KBM-7 (cell line): ENCODE data around the gene GCNT1.

Experiments
- DNase-seq: peaks from one replicate; pipeline ENCODE4 v3.0.0-alpha.2; 2015
- in situ Hi-C: fragments of 300-500 bp; cut with MboI; formaldehyde crosslinking; loops from 2 replicates; pipeline ENCODE4 v1.14.3; 2020; ENCODE audit warnings: low sequenced_read_pairs, low pct_unique_long_range_greater_than_20kb, mixed read lengths

The GCNT1 gene

DNA sequence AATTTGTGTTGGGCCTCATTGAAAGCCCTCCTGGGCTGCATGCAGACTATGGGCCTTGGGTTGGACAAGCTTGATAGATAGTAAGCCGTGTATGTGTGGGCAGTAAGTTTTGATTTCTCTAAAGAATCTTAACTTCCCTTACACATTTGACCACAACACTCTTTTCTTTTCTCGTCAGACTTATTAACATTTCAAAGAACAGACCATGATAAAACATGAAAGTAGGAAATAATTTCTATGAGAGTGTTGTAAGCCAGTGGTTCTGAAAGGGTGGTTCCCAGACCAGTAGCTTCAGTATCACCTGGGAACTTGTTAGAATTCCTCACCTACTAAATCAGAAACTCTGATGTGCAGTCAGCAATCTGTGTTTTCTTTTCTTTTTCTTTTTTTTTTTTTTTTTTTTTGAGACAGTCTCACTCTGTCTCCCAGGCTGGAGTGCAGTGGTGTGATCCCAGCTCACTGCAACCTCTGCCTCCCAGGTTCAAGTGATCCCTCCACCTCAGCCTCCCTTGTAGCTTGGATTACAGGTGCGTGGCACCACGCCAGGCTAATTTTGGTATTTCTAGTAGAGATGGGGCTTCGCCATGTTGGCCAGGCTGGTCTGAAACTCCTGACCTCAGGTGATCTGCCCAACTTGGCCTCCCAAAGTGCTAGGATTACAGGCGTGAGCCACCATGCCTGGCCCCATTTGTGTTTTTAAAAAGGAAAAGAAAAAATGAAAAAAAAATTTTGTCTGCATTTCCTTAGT, 20.0 kb upstream of the GCNT1 start:
- DNase-seq: no peak
- in situ Hi-C loops: no loop called here

DNA sequence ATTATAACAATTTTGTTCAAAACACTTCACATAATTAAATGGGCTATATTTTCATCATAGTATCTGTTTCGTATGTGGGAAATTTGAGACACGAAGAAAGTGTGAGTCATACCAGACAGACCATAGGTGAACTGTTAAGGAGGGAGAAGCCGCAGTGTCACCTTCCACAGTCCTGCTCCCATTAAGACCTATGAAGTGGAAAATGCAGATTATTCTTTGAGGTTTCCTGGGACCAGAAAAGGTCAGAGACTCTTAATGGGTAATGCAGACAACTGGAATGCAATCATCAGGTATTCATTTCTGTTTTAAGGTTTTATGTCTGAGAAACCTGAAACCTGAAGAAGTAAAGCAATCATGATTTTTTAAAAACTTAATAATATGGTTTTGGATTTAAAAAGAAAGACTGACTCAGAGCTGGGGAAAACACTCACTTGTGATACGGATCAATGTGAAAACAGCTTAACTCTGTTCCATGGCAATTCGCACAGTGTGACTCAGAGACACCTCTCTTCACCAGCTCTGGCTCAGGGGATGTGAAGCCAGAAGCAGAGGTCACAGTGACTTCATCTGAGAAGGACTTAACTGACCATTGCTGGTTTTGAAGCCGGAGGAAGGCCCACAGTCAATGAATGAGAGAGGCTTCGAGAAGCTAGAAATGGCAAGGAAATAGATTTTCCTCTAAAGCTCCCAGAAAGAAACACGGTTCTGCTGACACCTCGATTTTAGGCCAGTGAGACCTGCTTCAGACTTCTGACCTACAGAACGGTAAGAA, 17.2 kb upstream of the GCNT1 start:
- no peak for DNase-seq
- in situ Hi-C loops: loop anchor here (10.0 kb wide), 1 partner anchor 223 kb away; no protein-coding TSS in a partner anchor

DNA sequence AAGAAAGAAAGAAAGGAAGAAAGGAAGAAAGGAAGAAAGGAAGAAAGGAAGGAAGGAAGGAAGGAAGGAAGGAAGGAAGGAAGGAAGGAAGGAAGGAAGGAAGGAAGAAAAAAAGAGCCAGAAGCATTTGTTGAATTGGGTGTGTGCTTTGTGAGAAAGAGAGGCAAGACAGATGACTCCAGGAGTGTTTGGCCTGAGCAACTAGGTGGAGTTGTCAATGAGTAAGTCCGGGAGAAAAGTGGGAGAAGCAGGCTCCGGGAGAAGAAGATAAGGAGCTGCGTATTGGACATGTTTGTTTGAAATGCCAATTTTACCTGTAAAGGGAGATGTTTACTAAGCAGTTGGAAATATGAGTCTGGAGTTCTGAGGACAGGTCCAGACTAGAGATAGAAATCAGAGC, 15.1 kb upstream of the GCNT1 start:
- no peak for DNase-seq
- in situ Hi-C loops: loop anchor here (10.0 kb wide), 1 partner anchor 221 kb away; no protein-coding TSS in a partner anchor

DNA sequence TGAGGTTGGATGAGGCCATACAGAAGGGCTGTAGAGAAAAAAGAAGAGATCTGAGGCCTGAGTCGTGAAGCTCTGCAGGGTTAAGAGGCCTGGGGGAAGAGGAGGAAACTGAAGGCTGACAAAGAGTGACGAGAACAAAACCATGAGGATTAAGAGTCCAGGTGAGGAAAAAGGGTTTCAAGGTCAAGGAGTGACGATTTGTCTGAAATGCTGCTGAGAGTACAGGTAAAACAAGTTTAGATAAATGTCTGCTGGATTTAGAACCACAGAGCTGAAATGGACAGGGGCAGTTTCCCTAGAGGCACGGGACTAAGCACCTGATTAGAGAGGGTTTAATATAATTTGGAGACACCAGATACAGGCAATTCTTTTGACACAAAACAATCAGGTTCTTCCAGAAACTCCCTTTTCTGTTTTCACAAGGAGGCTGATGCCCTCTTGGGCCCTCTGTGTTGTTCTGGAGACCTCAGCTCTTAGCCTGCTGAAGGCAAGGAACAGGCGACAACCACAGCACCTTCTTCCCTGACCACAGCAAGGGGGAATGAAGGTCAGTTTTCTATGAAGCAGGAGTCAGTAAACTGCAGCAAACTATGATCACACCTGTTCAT, 14.6 kb upstream of the GCNT1 start:
- DNase-seq: no peak
- in situ Hi-C loops: loop anchor here (10.0 kb wide), 1 partner anchor 220 kb away; no protein-coding TSS in a partner anchor

DNA sequence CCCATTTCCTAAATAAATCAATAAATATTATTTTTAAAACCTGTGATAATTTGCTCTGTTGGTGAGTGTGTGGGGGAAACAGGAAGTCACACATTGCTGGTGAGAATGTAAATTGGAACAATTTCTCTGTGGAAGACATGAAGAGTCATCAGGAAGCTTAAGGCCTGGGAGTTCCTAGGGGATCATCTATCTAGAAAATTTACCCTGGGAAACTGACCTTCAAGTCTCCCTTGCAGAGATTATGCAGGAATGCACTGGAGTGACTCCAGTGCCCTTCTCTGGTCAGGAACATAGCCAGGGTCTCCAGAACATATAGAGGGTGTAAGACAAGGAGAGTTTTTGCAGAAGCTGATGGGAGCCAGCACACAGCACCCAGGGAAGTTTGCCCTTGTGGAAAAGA, 13.0 kb upstream of the GCNT1 start:
- in situ Hi-C loops: loop anchor here (10.0 kb wide), 1 partner anchor 219 kb away; no protein-coding TSS in a partner anchor
- no peak for DNase-seq

DNA sequence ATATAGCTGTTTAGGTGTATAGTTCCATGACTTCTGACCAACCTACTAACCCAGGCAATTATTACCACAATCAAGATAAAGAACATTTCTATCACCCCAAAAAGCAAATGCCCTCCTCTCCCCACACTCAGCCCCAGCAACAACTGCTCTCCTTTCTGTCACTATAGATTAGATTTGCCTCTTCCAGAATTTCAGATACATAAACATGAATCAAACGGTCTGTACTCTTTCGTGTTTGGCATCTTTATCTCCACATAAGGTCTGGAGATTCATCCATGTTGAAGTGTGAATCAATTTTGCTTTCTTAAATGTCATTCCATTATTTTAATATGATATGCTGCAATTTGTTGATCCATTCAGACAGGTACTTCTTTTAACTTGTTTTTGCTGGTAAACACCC, 10.5 kb upstream of the GCNT1 start:
- in situ Hi-C loops: loop anchor here (10.0 kb wide), 1 partner anchor 216 kb away; no protein-coding TSS in a partner anchor
- no peak for DNase-seq

DNA sequence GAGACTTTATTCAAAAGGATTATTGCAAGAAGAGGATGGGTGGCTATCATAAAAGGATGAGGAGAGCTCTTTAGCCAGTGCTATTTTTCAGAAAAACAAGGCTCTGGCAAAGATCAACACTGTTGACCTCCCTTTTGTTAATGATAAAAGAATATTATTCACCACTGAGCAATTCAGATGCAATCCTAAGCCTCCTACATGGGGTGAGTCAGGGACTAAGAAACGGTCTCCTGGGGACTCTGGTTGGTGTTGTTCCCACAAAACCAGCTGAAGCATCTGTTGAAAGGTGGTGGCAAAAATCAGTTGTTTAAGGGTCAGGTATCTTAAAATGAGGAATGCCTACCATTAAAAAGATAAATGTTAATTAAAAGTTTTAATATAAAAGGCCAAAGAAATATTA, 7.7 kb upstream of the GCNT1 start:
- in situ Hi-C loops: no loop called here
- DNase-seq: no peak

DNA sequence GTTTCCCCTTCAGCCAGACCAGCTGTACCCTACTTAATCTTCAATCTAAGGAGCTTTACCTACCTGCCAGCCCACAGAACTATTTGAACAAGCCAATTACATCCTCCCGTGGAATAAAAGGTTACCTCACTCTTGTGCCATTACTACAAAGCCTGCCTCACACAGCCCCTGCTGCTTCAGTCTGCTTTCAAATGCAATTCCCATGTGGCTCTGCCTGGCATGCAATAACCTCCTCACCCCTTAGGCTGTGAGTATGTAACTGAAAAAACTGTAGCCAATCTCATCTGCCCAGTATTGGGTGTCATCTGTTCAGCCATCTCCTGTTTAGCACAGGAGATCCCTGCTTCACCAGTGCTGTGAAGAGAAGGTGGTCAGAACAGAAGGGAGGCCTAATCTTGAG, 6.1 kb upstream of the GCNT1 start:
- DNase-seq: no peak
- in situ Hi-C loops: no loop called here

DNA sequence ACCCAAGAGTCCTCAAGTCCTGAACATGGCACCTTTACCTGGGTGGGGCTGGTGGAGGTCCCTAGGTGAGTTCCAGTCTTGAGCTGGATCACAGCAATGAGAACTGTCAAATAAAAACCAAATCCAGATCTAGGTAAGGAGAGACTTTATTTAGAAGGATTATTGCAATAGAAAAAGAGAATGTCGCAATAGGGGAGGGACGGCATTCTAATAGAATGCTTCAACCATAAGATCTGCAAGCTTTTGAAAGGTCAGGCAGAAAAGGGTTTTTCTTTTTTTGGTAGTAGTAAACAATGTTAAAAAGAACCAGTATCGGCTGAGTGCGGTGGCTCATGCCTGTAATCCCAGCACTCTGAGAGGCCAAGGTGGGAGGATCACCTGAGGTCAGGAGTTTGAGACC, 5.2 kb upstream of the GCNT1 start:
- DNase-seq: no peak
- in situ Hi-C loops: no loop called here

DNA sequence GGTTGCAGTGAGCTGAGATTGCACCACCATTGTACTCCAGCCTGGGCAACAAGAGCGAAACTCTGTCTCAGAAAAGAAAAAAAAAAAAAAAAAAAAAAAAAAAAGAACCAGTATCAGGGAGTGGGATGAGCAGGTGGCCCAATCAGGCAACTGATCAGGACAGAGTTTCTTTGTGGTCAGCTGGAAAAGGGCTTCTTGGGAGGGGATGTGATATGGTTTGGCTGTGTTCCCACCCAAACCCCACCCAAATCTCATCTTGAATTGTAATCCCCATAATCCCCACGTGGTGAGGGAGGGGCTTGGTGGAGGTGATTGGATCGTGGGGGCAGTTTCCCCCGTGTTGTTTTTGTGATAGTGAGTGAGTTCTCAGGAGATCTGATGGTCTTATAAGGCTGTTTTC, 4.7 kb upstream of the GCNT1 start:
- in situ Hi-C loops: no loop called here
- peak; percentile 22 for DNase-seq

DNA sequence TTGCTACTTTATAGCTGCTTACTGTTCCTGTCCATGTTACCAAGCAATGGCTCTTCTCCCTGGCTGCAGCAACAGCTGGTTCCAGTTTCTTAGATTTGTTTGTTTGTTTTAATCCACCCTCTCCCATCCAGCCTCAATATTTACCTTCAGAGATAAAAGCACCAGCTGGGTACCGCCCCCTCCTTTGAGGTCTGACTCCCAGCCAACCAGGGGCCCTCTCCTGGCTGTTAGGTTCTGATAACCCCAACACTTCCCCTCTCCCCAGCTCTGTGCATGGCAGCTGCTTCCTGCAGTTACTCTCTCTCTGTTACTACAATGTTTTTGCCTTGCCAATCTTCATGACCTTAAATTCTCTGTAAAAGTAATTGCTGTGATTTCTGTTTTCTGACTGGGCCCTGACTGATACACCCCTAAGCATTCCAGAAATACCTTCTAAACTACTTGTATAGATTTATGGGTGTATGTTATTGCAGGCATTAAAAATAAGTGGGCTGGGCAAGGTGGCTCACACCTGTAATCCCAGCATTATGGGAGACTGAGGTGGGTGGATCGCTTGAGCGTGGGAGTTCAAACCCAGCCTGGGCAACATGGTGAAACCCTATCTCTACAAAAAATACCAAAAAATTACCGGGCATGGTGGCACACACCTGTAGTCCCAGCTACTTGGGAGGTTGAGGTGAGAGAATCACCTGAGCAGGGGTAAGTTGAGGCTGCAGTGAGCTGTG, 2.6 kb upstream of the GCNT1 start:
- in situ Hi-C loops: no loop called here
- DNase-seq: peak; percentile 98

DNA sequence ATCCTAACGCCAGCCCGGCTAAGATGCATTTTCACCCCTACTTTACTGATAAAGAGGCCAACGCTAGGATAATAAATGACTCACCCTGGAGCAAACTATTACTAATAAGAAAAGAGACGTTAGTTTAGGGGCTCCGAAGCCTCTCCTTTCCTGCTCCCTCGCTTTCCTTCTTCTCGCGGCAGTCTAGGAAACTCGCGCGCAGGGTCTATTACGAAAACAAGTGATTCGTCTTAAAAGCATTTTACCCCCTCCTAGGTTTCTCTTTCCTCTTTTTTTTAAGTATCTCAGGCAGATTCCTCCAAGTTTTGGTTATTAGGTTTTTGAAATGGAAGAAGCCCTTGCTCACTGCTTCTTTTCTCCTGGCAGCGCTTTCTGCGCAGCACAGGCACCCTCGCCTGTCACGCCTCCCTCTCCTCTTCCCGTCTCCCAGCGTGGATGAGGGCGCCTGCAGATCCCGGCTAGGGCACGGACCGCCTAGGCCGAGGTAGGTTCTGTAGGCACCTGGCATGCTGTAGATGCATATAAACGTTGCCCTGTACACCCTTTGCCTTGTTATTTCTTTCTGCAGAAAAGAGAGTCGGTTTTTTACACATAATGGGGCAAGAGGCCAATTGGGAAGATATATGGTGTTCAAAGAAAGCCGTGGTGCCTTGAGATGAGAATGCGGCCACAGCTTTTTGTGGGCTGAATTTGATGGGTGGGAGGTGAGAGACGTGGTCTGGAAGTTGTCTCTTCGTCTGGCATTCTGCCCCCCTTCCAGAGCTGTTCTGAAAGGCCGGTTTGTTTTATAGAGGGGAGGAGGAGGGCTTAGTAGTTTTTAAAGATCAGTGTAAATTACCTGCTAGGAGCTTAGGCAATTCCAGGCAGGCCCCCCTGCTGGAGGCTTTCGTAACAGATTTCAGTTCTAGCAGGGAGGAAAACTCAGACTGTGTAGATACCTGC, 983 bp downstream of the GCNT1 start:
- peak; percentile 70 for DNase-seq
- in situ Hi-C loops: no loop called here

DNA sequence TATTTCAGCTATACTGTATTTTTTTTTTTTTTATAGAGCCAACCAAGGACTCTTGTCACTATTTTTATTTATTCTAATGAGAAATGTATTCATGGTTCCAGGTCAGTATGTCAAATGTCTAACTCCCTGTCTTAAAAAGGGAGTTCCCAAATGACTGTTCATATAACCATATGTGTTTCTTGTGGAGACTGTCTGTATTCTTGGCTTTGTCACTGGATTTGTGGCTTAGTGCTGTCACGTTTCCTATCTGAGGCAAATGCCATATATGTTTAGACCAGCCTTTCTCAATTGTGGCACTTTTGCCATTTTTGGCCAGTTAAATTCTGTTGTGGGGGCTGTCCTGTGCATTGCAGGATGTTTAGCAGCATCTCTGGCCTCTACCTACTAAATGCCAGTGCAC, 3.1 kb downstream of the GCNT1 start:
- in situ Hi-C loops: no loop called here
- DNase-seq: no peak

DNA sequence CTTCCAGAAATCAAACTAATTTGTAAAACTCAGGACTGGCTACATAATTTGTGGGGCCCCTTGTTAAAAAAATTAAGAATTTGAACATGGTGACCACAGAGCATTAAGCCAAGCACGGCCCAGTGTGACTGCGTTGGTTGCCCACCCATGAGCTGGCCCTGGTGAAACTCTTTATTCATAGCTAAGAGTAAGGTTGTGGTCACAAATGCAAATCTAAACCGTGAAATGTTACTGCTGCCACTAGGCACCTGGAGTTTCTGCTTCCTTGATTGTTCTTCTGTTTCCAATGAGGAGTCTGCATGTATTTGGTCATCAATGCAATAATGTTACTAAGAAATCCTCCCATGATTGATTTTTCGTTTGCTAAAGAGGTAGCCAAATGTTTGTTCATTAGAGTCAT, 4.2 kb downstream of the GCNT1 start:
- DNase-seq: no peak
- in situ Hi-C loops: no loop called here

DNA sequence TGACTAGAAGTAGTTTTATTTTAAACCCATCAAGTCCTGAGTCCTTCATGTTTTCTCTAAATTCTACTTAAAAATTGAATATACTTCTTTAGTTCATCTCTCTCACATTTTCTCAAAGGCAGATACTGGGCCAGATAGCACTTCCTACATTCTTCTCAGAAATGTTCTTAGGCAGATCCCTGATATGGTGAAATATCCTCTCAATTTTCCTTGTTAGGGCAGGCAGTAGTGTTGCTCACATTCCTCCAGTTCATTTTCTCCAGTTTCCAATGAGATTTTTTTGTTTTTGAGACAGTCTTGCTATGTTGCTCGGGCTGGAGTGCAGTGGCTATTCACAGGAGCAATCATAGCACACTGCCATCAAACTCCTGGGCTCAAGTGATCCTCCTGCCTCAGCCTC, 5.7 kb downstream of the GCNT1 start:
- in situ Hi-C loops: no loop called here
- DNase-seq: no peak

DNA sequence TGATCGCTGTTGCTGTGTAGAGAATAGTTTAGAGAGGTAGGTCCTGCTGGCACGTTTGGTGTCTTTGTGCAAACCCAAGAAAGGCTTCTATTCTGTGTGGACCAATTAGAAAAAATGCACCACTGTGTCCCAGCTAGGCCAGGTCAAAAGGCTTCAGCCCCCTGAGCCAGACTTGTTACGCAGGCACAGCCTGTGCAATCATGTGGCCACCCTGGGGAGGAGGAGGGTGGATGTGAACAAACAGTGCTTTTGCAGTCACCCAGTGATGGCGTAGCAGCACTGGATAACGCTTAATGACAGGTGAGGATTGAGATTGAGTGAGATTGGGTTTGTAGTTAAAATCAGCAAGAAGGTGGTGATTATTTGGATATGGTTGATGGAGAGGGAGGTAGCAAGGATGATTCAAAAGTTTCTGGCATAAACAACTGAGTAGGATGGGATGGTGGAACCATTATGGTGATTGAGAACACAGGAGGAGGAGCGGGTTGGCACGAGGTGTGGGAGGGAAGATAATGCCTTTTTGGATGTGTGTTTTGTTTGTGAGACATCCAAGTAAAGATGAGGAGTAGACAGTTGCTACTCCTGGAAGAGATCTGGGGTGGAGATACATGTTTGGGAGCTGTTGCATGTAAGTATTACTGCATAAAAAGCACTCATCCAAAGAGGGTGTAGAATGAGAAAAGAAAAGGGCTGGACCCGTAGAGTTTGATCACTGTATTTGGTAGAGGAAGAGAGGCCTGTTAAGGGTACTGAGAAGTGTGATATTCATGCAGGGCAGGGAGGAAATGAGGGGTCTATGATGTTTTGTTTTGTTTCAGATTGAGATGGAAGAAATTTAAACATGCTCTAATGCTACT, 6.7 kb downstream of the GCNT1 start:
- in situ Hi-C loops: no loop called here
- no peak for DNase-seq

DNA sequence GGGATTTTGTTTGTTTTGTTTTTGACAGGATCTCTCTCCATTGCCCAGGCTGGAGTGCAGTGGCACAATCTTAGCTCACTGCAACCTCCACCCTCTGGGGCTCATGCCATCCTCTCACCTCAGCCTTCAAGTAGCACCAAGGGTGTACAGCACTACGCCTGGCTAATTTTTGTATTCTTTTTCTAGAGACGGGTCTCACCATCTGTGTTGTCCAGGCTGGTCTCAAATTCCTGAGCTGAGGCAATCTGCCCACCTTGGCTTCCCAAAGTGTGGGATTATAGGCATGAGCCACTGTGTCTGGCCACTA, 7.3 kb downstream of the GCNT1 start:
- no peak for DNase-seq

DNA sequence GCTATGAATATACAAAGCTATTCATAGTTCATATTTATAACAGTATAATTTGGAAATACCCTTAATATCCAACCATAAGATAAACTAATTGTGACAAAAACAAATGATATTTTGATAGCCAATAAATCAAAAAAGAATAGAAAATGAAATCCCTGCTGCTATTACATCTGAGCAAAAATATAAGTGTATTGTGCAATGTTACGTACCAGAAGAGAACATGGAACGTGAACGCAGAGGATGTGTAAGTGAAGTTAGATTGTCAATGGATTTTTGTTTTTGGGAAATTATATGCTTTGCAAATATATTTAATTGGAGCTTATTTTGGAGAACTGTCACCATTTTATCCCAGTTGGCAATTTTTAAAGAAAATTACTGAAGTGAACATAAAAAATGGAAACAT, 15.4 kb downstream of the GCNT1 start:
- in situ Hi-C loops: no loop called here
- no peak for DNase-seq

More for the DNA sequence above, 7.3 kb downstream of the GCNT1 start:
- in situ Hi-C loops: no loop called here
